K562 (cell line): Measurements from ENCODE around the gene SORT1. TPM values are rescaled to one million over a fixed set of nuclear protein-coding genes. Genes with fewer than 3 reads are reported as not detected.

Experiments
- ATAC-seq: fragments of 200-7000 bp; cut with Tn5 transposase; 3 replicates; pipeline ENCODE4 v1.9.1; 2020; ENCODE audit warnings: moderate library complexity
- BruUV-seq: library from RNA; stranded (reverse); fragments of 400-500 nt; replicated peaks from 2 replicates; lab custom pipeline; 2021; lab: Mats Ljungman, UMichigan
- CTCF ChIA-PET: fragments of 300-600 bp; formaldehyde crosslinking; extraction: SDS; loops from one replicate; lab custom pipeline; 2021; ENCODE audit warnings: low intra/inter-chr PET ratio; lab: Yijun Ruan, JAX
- POLR2A ChIA-PET: fragments of 300-600, 350-650 bp; sonication (Branson Sonifier 250); formaldehyde crosslinking; extraction: SDS; loops from one replicate; lab custom pipeline; 2021; ENCODE audit warnings: antibody characterized with exemption, inconsistent platforms; lab: Yijun Ruan, JAX
- DNase-seq, 4 experiments: peaks; one replicate each; pipeline versions ENCODE4 v3.0.0 to v3.0.0-alpha.2; 2011 to 2018; ENCODE audit warnings: low spot score in 3 of 4, mixed read lengths in 3 of 4; ENCODE audit errors: extremely low read depth in 1 of 4
- FAIRE-seq: peaks from 2 replicates; lab custom pipeline; 2011; peaks lifted over from hg19 to GRCh38; lab: Jason Lieb, UNC
- H2AFZ ChIP-seq: 2 replicates; pipeline ENCODE4 v1.6.0; 2011; ENCODE audit warnings: low read depth, low read length, control low read depth, inconsistent platforms
- H3K27ac ChIP-seq: fragments of 200-600 bp; 3 replicates; pipeline ENCODE4 v1.8.0; 2011; ENCODE audit warnings: low read depth, mild to moderate bottlenecking, control low read depth, inconsistent platforms, low read length, moderate library complexity, mixed read lengths; ENCODE audit errors: extremely low read depth
- H3K27me3 ChIP-seq, 2 experiments: fragments of 300-600 bp in 1 of 2; 2 replicates in 1 of 2; 3 replicates in 1 of 2; pipeline versions ENCODE4 v1.6.0 to v1.8.0; 2011; ENCODE audit warnings: inconsistent platforms in 2 of 2, low read length in 2 of 2, mild to moderate bottlenecking in 1 of 2, mixed read lengths in 1 of 2, moderate library complexity in 1 of 2; ENCODE audit not compliant: control insufficient read depth in 2 of 2, insufficient read depth in 2 of 2
- H3K36me3 ChIP-seq: fragments of 300-600 bp; 3 replicates; pipeline ENCODE4 v1.8.0; 2011; ENCODE audit warnings: mild to moderate bottlenecking, low read length, inconsistent platforms; ENCODE audit not compliant: control insufficient read depth, insufficient read depth
- H3K4me1 ChIP-seq, 2 experiments: fragments of 200-600 bp in 1 of 2; replicated peaks in 1 of 2; 2 replicates in 1 of 2; 3 replicates in 1 of 2; pipeline versions ENCODE4 v1.5.1 to v1.8.0; 2011; ENCODE audit warnings: inconsistent platforms in 2 of 2, low read length in 2 of 2, mild to moderate bottlenecking in 1 of 2, mixed read lengths in 1 of 2, moderate library complexity in 1 of 2; ENCODE audit not compliant: control insufficient read depth in 2 of 2, insufficient read depth in 2 of 2
- H3K4me2 ChIP-seq: 2 replicates; pipeline ENCODE4 v1.6.1; 2011; ENCODE audit warnings: low read length, control low read depth, inconsistent platforms, mixed read lengths; ENCODE audit not compliant: insufficient read depth
- H3K4me3 ChIP-seq: fragments of 200-600 bp; sonication (generic), shearing (Covaris generic); 2 replicates; pipeline ENCODE4 v1.5.1; 2016; ENCODE audit warnings: control low read depth, inconsistent platforms
- H3K79me2 ChIP-seq: fragments of 200-600 bp; 3 replicates; pipeline ENCODE4 v1.8.0; 2011; ENCODE audit warnings: low read length, inconsistent platforms; ENCODE audit not compliant: control insufficient read depth, insufficient read depth
- H3K9ac ChIP-seq, 2 experiments: 2 replicates each; pipeline versions ENCODE4 v1.6.0 to v1.6.1; 2011; ENCODE audit warnings: low read depth in 2 of 2, low read length in 2 of 2, control low read depth in 1 of 2, inconsistent platforms in 1 of 2, mild to moderate bottlenecking in 1 of 2, mixed read lengths in 1 of 2; ENCODE audit not compliant: insufficient read depth in 1 of 2
- H3K9me1 ChIP-seq: one replicate; pipeline ENCODE4 v1.6.0; 2011; ENCODE audit warnings: inconsistent platforms, mild to moderate bottlenecking, low read length, moderate library complexity; ENCODE audit not compliant: control insufficient read depth, insufficient read depth
- H3K9me3 ChIP-seq: replicated peaks from 2 replicates; pipeline ENCODE4 v1.5.1; 2011; ENCODE audit warnings: low read depth, low read length, inconsistent platforms; ENCODE audit not compliant: control insufficient read depth, insufficient read depth
- H4K20me1 ChIP-seq: replicated peaks from 2 replicates; pipeline ENCODE4 v1.6.1; 2011; ENCODE audit warnings: low read length, inconsistent platforms, mixed read lengths; ENCODE audit not compliant: control insufficient read depth, insufficient read depth
- CREBBP ChIP-seq: IDR thresholded peaks from one replicate; pipeline ENCODE4 v1.6.1; 2012; ENCODE audit warnings: low read depth, mild to moderate bottlenecking, control low read depth, inconsistent platforms, low read length
- ESRRA ChIP-seq: fragments of 450-650 bp; IDR thresholded peaks from 2 replicates; pipeline ENCODE4 v1.6.1; 2014; ENCODE audit warnings: low read depth, mild to moderate bottlenecking, moderate library complexity, borderline replicate concordance
- HDAC8 ChIP-seq: fragments of 450-650 bp; IDR thresholded peaks from 2 replicates; pipeline ENCODE4 v1.6.1; 2016; ENCODE audit warnings: mild to moderate bottlenecking, missing genetic modification characterization, moderate library complexity, missing compliant biosample characterization
- HLTF ChIP-seq: fragments of 450-650 bp; IDR thresholded peaks from 2 replicates; pipeline ENCODE4 v1.6.1; 2016
- ILF3 ChIP-seq: fragments of 450-650 bp; IDR thresholded peaks from 2 replicates; pipeline ENCODE4 v1.6.1; 2018; ENCODE audit warnings: antibody characterized with exemption, mild to moderate bottlenecking, moderate library complexity, borderline replicate concordance
- MED1 ChIP-seq: sonication (generic); formaldehyde crosslinking; IDR thresholded peaks from 2 replicates; pipeline ENCODE4 v1.8.1; 2023; ENCODE audit warnings: missing genetic modification reagents, borderline replicate concordance
- MTA3 ChIP-seq: fragments of 450-650 bp; formaldehyde crosslinking; IDR thresholded peaks from 2 replicates; pipeline ENCODE4 v1.6.1; 2017; ENCODE audit warnings: mild to moderate bottlenecking, borderline replicate concordance
- NONO ChIP-seq, 2 experiments: fragments of 200-400 bp in 1 of 2; fragments of 450-650 bp in 1 of 2; formaldehyde crosslinking in 1 of 2; IDR thresholded peaks; 2 replicates each; pipeline ENCODE4 v1.6.1; 2017; ENCODE audit warnings: low read depth in 2 of 2, mild to moderate bottlenecking in 2 of 2, moderate library complexity in 2 of 2, low read length in 1 of 2
- TFAM ChIP-seq: fragments of 250-450 bp; sonication (Bioruptor Pico); conservative IDR thresholded peaks from 2 replicates; pipeline ENCODE4 v1.5.0; 2021; ENCODE audit warnings: mild to moderate bottlenecking, moderate library complexity
- THAP7 ChIP-seq: fragments of 250-450 bp; sonication (Bioruptor Pico); IDR thresholded peaks from 2 replicates; pipeline ENCODE4 v1.5.0; 2021
- XRCC5 ChIP-seq: fragments of 200-400 bp; formaldehyde crosslinking; IDR thresholded peaks from 2 replicates; pipeline ENCODE4 v1.6.1; 2017; ENCODE audit warnings: low read depth, mild to moderate bottlenecking, low read length
- ZKSCAN1 ChIP-seq: fragments of 150-350 bp; IDR thresholded peaks from 2 replicates; pipeline ENCODE4 v1.6.1; 2016; ENCODE audit warnings: low read depth, low read length
- ZNF23 ChIP-seq: fragments of 250-450 bp; sonication (Bioruptor Pico); IDR thresholded peaks from 2 replicates; pipeline ENCODE4 v1.4.0; 2020; ENCODE audit warnings: mild to moderate bottlenecking
- ZNF668 ChIP-seq: fragments of 250-450 bp; sonication (Bioruptor Pico); IDR thresholded peaks from 2 replicates; pipeline ENCODE4 v1.8.0; 2022; ENCODE audit warnings: mild to moderate bottlenecking, inconsistent platforms
- ZNF77 ChIP-seq: fragments of 250-450 bp; sonication (Bioruptor Pico); IDR thresholded peaks from 2 replicates; pipeline ENCODE4 v1.5.0; 2020
- WGBS: fragments of 100-300 bp; shearing (Covaris generic); methylation state at CpG from one replicate; pipeline ENCODE4 v1.1.6; 2016; ENCODE audit warnings: low coverage, mixed read lengths; ENCODE audit not compliant: insufficient coverage; ENCODE audit errors: missing lambda C conversion rate; 5-methylcytosine and 5-hydroxymethylcytosine counted together
- in situ Hi-C: fragments of 300-500 bp; cut with MboI; formaldehyde crosslinking; loops from 4 replicates; pipeline ENCODE4 v1.15.0; 2018; ENCODE audit warnings: inconsistent platforms, mixed read lengths
- intact Hi-C: fragments of 100-400 bp; cut with micrococcal nuclease; formaldehyde crosslinking; loops from 2 replicates; pipeline ENCODE4 v1.14.2; 2022
- polyA plus RNA-seq, 8 experiments: library from polyadenylated mRNA; depleted of rRNA in 4 of 8; stranded (reverse) in 5 of 8; unstranded in 3 of 8; fragments of >200 nt; fragmentation: Nextera tagmentation in 2 of 8; fragmentation: Illumina TruSeq in 1 of 8; extraction: Ambion mirVana in 2 of 8; extraction: Trizol in 1 of 8; gene quantifications; 2 replicates each; pipeline versions ENCODE4 v1.2.1 to v1.2.3, GENCODE V29; 2011 to 2014; ENCODE audit warnings: inconsistent platforms in 1 of 8, missing spikeins in 1 of 8
- total RNA-seq, 7 experiments: library from RNA; depleted of rRNA in 6 of 7; stranded (reverse); fragments of >200 nt in 6 of 7; fragmentation: Illumina TruSeq in 2 of 7; extraction: Trizol in 2 of 7; gene quantifications; 2 replicates each; pipeline versions ENCODE4 v1.2.1 to v1.2.3, GENCODE V29; 2011 to 2021; ENCODE audit warnings: low replicate concordance in 1 of 7
- TF ChIP-seq, protein P1 (sequence below): IDR thresholded peaks from 3 replicates; pipeline ENCODE4 v1.6.1; 2011; ENCODE audit warnings: borderline replicate concordance, mild to moderate bottlenecking; ENCODE audit not compliant: insufficient read length, insufficient read depth
- TF ChIP-seq, protein P2 (sequence below): sonication (generic); formaldehyde crosslinking; IDR thresholded peaks from 2 replicates; pipeline ENCODE4 v1.8.1; 2022; ENCODE audit warnings: missing genetic modification reagents
- TF ChIP-seq, protein P3 (sequence below): fragments of 250-450 bp; sonication (Bioruptor Pico); IDR thresholded peaks from 2 replicates; pipeline ENCODE4 v1.8.0; 2021; ENCODE audit warnings: moderate library complexity, mild to moderate bottlenecking, inconsistent platforms
- TF ChIP-seq, protein P4 (sequence below): fragments of 450-650 bp; formaldehyde crosslinking; IDR thresholded peaks from 2 replicates; pipeline ENCODE4 v1.4.0; 2022; ENCODE audit warnings: missing genetic modification characterization

The SORT1 gene
- total and polyA plus RNA-seq, 9 of the 15 experiments (the other 6 are each of a cell fraction or from before 2014, with no cell fraction given), result 27.4 to 112 (median 65.0) TPM

DNA sequence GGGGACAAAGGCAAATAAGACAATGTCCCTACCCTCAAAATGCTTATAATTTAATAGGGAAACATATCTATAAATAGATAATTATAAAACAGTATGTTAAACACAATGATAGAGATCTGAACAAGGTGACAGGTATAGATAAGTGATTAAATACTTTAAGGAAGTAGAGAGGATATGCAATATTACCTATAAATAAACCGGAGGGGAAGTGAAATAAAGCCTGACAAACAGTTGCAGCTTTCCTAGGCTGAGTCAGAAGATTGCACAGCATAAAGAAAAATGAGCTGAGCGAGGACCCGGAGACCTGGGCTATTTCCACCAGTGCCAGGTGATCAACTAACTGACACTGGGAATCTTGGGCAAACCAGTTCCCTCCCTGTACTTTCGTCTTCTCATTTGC, 103.2 kb downstream of the SORT1 start:
- POLR2A ChIA-PET, result interaction anchor here (4.2 kb wide), 1 partner anchor 12 kb away, joined by 29 read pairs; the partner anchor contains the start of gene MYBPHL
- FAIRE-seq (no peak), DNase-seq (no peak), ATAC-seq (no peak)
- in situ Hi-C loops (no loop called here), intact Hi-C loops (no loop called here)
- CTCF ChIA-PET, result no interaction called here
- Histone ChIP-seq H3K9ac (no peak overlapping the region), H4K20me1 (no peaks in the 10 kb centered on the region), H3K36me3 (no peaks in the 10 kb centered on the region), H3K27ac (no peak overlapping the region), H3K9me3 (no peaks in the 10 kb centered on the region), H2AFZ (no peak overlapping the region), H3K4me1 (peaks cover 18 to 40% of the 10 kb centered on the region in 2 experiments), H3K27me3 (no peaks in the 10 kb centered on the region), H3K9me1 (no peaks in the 10 kb centered on the region), H3K4me2 (no peak overlapping the region), H3K79me2 (no peaks in the 10 kb centered on the region), H3K4me3 (no peak overlapping the region)
- TF ChIP-seq MTA3 (no peak), ESRRA (no peak), MED1 (CRISPR knock-in tag) (no peak), THAP7 (no peak), ILF3 (no peak), NONO (IDR thresholded peaks at IDR 0.05; ENCODE audit: low read depth in 2 of 2, low read length in 1 of 2) (no peak), TFAM (CRISPR knock-in tag) (no peak), ZNF23 (CRISPR knock-in tag) (no peak), ZNF77 (CRISPR knock-in tag) (no peak), ZKSCAN1 (no peak), ZNF668 (no peak), CREBBP (no peak), HLTF (no peak), XRCC5 (no peak), HDAC8 (tag) (no peak)
- TF ChIP-seq, protein P1, sequence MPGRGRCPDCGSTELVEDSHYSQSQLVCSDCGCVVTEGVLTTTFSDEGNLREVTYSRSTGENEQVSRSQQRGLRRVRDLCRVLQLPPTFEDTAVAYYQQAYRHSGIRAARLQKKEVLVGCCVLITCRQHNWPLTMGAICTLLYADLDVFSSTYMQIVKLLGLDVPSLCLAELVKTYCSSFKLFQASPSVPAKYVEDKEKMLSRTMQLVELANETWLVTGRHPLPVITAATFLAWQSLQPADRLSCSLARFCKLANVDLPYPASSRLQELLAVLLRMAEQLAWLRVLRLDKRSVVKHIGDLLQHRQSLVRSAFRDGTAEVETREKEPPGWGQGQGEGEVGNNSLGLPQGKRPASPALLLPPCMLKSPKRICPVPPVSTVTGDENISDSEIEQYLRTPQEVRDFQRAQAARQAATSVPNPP, result no peak
- TF ChIP-seq, protein P2, sequence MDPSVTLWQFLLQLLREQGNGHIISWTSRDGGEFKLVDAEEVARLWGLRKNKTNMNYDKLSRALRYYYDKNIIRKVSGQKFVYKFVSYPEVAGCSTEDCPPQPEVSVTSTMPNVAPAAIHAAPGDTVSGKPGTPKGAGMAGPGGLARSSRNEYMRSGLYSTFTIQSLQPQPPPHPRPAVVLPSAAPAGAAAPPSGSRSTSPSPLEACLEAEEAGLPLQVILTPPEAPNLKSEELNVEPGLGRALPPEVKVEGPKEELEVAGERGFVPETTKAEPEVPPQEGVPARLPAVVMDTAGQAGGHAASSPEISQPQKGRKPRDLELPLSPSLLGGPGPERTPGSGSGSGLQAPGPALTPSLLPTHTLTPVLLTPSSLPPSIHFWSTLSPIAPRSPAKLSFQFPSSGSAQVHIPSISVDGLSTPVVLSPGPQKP (CRISPR knock-in tag), result no peak
- TF ChIP-seq, protein P3, sequence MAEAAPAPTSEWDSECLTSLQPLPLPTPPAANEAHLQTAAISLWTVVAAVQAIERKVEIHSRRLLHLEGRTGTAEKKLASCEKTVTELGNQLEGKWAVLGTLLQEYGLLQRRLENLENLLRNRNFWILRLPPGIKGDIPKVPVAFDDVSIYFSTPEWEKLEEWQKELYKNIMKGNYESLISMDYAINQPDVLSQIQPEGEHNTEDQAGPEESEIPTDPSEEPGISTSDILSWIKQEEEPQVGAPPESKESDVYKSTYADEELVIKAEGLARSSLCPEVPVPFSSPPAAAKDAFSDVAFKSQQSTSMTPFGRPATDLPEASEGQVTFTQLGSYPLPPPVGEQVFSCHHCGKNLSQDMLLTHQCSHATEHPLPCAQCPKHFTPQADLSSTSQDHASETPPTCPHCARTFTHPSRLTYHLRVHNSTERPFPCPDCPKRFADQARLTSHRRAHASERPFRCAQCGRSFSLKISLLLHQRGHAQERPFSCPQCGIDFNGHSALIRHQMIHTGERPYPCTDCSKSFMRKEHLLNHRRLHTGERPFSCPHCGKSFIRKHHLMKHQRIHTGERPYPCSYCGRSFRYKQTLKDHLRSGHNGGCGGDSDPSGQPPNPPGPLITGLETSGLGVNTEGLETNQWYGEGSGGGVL (CRISPR knock-in tag), result no peak
- TF ChIP-seq, protein P4, sequence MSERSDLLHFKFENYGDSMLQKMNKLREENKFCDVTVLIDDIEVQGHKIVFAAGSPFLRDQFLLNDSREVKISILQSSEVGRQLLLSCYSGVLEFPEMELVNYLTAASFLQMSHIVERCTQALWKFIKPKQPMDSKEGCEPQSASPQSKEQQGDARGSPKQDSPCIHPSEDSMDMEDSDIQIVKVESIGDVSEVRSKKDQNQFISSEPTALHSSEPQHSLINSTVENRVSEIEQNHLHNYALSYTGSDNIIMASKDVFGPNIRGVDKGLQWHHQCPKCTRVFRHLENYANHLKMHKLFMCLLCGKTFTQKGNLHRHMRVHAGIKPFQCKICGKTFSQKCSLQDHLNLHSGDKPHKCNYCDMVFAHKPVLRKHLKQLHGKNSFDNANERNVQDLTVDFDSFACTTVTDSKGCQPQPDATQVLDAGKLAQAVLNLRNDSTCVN, result no peak
- 41% methylated on average over 4 of the region's 4 CpGs for WGBS
- no TSS peak for BruUV-seq
